Activated naive CD4-positive, alpha-beta T cell treated with anti-CD3 and anti-CD28 coated beads, Interleukin-2, amount 10 ng/mL, durations not matched to agents 7 days and 5 days (primary cell): ENCODE results near the gene TOB1.
A peak's percentile ranks its signal among the peaks of the same experiment; 100 is the strongest.

ENCODE experiments used
- CTCF ChIA-PET: fragments of 350-600 bp; sonication (Branson Sonifier 250); formaldehyde crosslinking; loops from one replicate; lab custom pipeline; 2021; ENCODE audit warnings: antibody characterized with exemption; lab: Charles Lee
- DNase-seq: peaks from one replicate; pipeline ENCODE4 v3.0.0-alpha.2; 2020
- H3K27ac Mint-ChIP-seq: one replicate; pipeline ENCODE4 v1.8.0; 2021; ENCODE audit warnings: mild to moderate bottlenecking, moderate library complexity, mixed read lengths
- H3K27me3 Mint-ChIP-seq: one replicate; pipeline ENCODE4 v1.8.0; 2021; ENCODE audit warnings: mild to moderate bottlenecking, mixed read lengths
- H3K36me3 Mint-ChIP-seq: one replicate; pipeline ENCODE4 v1.8.0; 2021; ENCODE audit warnings: mixed read lengths
- H3K4me1 Mint-ChIP-seq: one replicate; pipeline ENCODE4 v1.8.0; 2021; ENCODE audit warnings: mixed read lengths
- H3K4me3 Mint-ChIP-seq: one replicate; pipeline ENCODE4 v1.8.0; 2021; ENCODE audit warnings: mild to moderate bottlenecking, moderate library complexity, mixed read lengths
- H3K9me3 Mint-ChIP-seq: one replicate; pipeline ENCODE4 v1.8.0; 2021; ENCODE audit warnings: mixed read lengths

Gene TOB1

DNA sequence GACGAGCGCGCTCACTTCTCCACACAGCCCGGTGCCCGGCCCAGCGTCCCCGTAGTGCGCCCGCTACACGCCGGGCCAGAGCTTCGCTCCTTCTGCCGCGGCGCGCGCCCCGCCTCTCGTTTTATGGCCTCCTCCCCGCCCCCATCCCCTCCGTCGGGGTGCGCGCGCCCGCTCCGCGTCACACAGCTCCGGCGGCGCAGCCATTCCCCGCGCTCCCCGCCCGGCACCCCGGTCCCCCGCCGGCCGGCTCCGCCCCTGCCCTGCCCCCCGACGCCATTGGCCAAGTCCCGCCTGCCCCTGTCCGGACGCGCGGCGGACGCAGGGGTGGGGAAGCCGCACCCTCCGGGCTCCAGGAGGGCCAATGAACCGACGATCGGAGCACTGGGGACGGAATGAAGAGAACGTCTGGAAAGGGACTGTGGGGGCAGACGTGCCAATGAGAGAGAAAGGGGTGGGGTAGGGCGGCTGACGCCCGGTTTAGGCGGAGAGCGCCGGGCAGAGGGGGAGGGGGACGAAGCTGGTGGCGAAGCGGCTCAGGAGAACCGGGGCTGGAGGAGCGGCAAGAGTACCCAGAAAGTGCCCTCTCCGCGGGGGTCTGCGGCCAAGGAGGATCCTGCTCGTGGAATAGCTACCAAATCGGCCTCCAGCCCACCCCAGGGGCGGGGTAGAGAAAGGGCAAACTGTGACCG is at the start of gene TOB1:
TOB1 (minus strand) TSS at position 94 of the 689 bp plus-strand sequence. CDS start 2,337 bp downstream, outside the sequence.
- Mint-ChIP-seq H3K36me3 (peaks cover 40% of the 10 kb centered on the region), H3K4me1 (peaks cover 54% of the 10 kb centered on the region), H3K4me3 (peak within 1 kb of the TSS; percentile 95), H3K9me3 (no peaks in the 10 kb centered on the region), H3K27ac (peak within 1 kb of the TSS; percentile 98), H3K27me3 (peaks cover 3% of the 10 kb centered on the region)
- CTCF ChIA-PET, result interaction anchor here (0.6 to 2.6 kb wide), 12 partner anchors 13 to 287 kb away, joined by 3 to 12 read pairs (median 4); partner anchors contain the start of gene NME1
- peak; percentile 97 for DNase-seq

DNA sequence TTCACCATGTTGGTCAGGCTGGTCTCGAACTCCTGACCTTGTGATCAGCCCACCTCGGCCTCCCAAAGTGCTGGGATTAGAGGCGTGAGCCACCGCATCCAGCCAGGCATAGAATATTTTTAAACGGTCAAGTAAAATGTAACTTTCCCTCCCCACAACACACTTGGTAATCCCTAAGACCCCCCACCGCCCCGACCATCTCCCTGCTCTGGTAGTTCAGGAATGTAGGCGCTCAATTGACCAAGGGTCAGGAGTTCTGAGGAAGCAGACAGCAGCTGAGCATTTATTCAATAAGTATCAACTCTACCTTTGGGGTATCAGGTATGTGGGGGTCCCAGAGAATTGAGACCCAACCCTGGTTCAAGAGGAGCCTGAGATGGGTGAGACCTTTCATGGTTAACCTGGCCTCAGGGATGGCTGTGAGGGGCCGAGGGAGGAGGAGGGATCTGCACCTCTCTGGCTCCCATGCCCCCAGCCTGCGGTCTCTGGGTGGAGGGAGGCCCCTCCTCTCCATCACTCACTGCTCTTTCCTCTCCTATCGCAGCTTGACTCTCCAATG is 48.4 kb upstream of the TOB1 start:
- Mint-ChIP-seq H3K9me3 (no peaks in the 10 kb centered on the region), H3K36me3 (peaks cover 2% of the 10 kb centered on the region), H3K4me3 (no peak overlapping the region), H3K4me1 (peaks cover 88% of the 10 kb centered on the region), H3K27me3 (no peaks in the 10 kb centered on the region), H3K27ac (peak overlapping the region; percentile 75)
- CTCF ChIA-PET, result no interaction called here
- no peak for DNase-seq

GRCh38 chr17:50913120-50913519 is 47.0 kb upstream of the TOB1 start:
- DNase-seq, result no peak
- H3K27me3 Mint-ChIP-seq, result no peaks in the 10 kb centered on the region
- peaks cover 89% of the 10 kb centered on the region for H3K4me1 Mint-ChIP-seq
- H3K27ac Mint-ChIP-seq, result peak overlapping the region; percentile 94
- CTCF ChIA-PET, result no interaction called here
- no peak overlapping the region for H3K4me3 Mint-ChIP-seq
- no peaks in the 10 kb centered on the region for H3K9me3 Mint-ChIP-seq
- peaks cover 3% of the 10 kb centered on the region for H3K36me3 Mint-ChIP-seq

DNA sequence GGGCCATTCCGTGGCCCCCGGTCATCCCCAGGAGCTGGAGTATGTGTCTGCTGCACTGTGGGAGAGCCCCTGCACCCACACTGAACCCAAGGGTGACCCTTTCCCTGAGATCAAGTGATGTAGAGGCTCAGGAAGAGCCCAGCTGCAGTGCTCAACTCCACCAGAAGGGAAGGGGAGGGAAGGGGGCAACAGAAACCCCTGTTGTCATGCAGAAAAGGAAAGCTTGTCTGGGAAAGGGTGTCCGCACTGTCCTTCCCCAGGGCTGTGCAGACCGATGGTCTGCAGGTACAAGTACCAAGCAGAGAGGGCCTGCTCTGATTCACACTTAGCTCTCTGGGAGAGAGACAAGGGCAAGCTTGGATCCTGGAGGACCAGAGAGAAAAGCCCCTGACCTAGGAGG is 45.7 kb upstream of the TOB1 start:
- CTCF ChIA-PET, result interaction anchor here (0.7 kb wide), 2 partner anchors 38 to 60 kb away, joined by 3 read pairs; no protein-coding TSS in a partner anchor
- H3K27ac Mint-ChIP-seq, result peak overlapping the region; percentile 96
- H3K27me3 Mint-ChIP-seq, result peaks cover 4% of the 10 kb centered on the region
- peaks cover 3% of the 10 kb centered on the region for H3K36me3 Mint-ChIP-seq
- DNase-seq, result no peak
- H3K4me3 Mint-ChIP-seq, result no peak overlapping the region
- peaks cover 88% of the 10 kb centered on the region for H3K4me1 Mint-ChIP-seq
- no peaks in the 10 kb centered on the region for H3K9me3 Mint-ChIP-seq

DNA sequence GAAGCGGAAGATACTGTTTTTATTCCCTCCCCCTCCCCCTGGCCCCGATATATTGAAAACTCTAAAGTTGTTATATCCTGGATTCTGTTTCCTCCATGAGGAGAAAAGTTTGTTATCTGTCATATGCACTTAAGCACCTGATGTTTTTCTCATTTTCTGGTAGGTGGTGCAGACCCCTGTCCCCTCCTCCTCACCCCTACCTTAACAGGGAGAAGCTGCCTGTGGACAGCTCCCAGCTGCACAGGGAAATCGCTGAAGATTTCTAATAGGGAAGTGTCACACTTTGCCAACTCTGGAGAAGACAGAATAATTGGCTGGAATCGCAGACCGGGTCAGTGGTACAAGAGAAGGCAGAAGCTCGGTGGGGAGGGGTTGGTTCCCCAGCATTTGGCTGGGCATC is 45.3 kb upstream of the TOB1 start:
- Mint-ChIP-seq H3K4me1 (peaks cover 86% of the 10 kb centered on the region), H3K27ac (peak overlapping the region; percentile 96), H3K4me3 (no peak overlapping the region), H3K9me3 (no peaks in the 10 kb centered on the region), H3K36me3 (peaks cover 3% of the 10 kb centered on the region), H3K27me3 (peaks cover 4% of the 10 kb centered on the region)
- CTCF ChIA-PET, result interaction anchor here (0.7 kb wide), 1 partner anchor 38 kb away, joined by 3 read pairs; no protein-coding TSS in a partner anchor
- DNase-seq, result no peak

DNA sequence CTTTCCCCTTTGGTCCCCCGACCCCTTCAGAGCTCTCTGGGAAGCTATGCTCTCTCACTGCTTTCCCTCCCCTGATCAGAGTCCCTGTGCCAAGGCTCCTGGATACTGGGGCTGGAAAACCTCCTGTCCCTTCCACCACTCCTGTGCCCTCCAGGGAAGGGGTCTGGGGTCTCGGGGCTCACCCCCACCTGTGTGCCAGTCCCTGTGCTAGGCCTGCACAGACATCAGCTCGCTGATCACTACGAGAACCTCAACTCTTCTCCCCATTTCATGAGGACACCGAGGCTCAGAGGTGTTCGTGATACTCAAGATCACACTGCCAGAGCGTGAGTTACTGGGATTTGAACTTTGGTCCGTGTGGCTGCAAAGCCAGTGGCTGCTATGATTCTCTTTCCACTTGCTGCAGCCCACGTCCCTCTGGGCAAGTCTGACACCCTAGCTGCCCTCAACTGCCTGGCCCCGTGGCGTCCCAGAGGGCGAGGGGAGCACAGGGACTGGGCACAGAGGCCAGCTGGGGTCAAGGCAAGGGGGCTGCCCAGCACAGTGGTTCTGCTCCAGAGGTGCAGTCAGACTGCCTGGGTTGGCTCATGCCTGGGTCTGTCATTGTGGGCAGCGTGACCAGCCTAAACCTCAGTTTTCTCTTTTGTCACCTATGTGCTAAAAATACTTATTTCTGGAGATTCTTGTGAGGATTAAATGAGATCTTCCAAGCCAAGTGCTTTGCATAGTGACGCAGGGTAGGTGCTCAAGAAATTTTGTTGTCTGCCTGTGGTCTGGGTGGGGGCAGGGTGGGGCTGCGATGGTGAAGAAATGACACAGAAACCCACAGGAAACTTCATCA is 43.8 kb upstream of the TOB1 start:
- peaks cover 77% of the 10 kb centered on the region for H3K4me1 Mint-ChIP-seq
- peak overlapping the region; percentile 96 for H3K27ac Mint-ChIP-seq
- H3K27me3 Mint-ChIP-seq, result peaks cover 4% of the 10 kb centered on the region
- CTCF ChIA-PET, result interaction anchor here (0.9 to 1.7 kb wide), 4 partner anchors 9 to 38 kb away, joined by 3 to 5 read pairs (median 4); no protein-coding TSS in a partner anchor
- no peaks in the 10 kb centered on the region for H3K9me3 Mint-ChIP-seq
- DNase-seq, result peak; percentile 87
- H3K36me3 Mint-ChIP-seq, result peaks cover 3% of the 10 kb centered on the region
- no peak overlapping the region for H3K4me3 Mint-ChIP-seq

DNA sequence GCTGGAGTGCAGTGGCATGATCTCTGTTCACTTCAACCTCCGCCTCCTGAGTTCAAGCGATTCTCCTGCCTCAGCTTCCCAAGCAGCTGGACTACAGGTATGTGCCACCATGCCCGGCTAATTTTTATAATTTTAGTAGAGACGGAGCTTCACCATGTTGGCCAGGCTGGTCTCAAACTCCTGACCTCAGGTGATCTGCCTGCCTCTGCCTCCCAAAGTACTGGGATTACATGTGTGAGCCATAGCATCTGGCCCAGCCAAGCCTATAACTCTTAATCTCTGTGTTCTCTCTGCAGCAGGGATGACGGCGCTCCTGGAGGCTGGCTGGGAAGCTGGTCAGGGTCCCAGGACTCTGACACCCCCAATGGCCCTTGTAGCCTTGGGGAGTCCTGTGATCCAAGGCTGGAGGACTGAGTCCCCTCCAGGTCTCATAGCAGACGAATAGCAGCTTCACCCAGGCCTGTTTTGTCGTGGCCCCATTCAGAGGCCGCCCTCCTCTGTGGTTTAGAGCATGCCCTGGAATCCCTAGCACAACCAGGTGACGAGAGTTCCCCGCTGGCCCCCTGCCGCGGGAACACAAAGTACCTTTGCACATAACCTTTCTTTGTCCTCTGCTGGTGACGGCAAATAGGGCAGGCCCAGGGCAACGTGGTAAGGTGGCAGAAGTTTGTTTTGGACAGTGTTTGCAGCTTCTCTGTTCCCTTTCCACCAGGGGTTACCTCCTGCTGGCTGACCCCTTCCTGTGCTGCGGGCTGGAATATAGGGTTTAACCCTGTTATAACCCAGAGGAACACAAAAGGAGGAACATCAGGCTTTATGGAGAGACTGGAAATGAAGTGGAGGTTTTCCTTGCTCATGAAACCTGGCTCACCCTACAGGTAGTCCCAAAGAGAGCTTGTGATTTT is 43.0 kb upstream of the TOB1 start:
- peaks cover 3% of the 10 kb centered on the region for H3K36me3 Mint-ChIP-seq
- DNase-seq, result peak; percentile 56
- H3K27ac Mint-ChIP-seq, result peak overlapping the region; percentile 96
- peaks cover 71% of the 10 kb centered on the region for H3K4me1 Mint-ChIP-seq
- H3K4me3 Mint-ChIP-seq, result no peak overlapping the region
- H3K9me3 Mint-ChIP-seq, result no peaks in the 10 kb centered on the region
- peaks cover 4% of the 10 kb centered on the region for H3K27me3 Mint-ChIP-seq
- CTCF ChIA-PET, result interaction anchor here (0.9 to 1.7 kb wide), 4 partner anchors 9 to 37 kb away, joined by 3 to 5 read pairs (median 4); no protein-coding TSS in a partner anchor

DNA sequence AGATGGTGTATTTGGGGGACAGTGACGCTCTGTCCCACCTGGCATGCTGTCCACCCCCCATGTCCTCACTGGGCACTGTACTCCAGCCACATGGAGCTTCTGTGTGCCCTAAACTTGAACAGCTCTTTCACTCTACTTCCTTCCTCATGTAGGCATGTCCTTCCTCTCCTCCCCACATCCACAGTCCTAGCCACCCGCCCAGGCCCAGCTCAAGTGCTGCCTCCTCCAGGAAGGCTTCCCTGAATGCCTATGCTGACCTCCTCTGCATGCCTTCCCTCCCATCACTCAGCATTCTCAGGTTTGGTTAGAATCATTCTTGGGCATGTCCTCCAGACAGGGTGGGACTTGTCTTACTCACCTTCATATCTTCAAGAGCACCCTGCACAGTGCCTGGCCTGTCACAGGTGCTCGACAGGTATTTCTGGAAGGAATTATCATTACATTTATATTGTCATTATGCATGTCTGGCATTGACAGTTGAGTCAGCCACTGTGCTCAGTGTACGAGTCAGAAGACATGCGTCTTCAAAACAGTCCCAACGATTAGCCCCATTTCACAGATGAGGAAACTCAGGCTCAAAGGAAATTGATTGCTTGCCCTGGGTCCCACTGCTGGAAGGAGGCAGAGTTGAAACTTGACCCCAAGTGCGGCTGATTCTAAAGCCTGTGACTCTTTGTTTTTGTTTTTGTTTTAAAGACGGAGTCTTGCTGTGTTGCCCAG is 42.1 kb upstream of the TOB1 start:
- Mint-ChIP-seq H3K27me3 (peaks cover 4% of the 10 kb centered on the region), H3K27ac (peak overlapping the region; percentile 22), H3K36me3 (peaks cover 1% of the 10 kb centered on the region), H3K4me3 (no peak overlapping the region), H3K4me1 (peaks cover 71% of the 10 kb centered on the region), H3K9me3 (no peaks in the 10 kb centered on the region)
- CTCF ChIA-PET, result interaction anchor here (1.0 to 1.6 kb wide), 2 partner anchors 24 to 45 kb away, joined by 3 read pairs; no protein-coding TSS in a partner anchor
- DNase-seq, result no peak

DNA sequence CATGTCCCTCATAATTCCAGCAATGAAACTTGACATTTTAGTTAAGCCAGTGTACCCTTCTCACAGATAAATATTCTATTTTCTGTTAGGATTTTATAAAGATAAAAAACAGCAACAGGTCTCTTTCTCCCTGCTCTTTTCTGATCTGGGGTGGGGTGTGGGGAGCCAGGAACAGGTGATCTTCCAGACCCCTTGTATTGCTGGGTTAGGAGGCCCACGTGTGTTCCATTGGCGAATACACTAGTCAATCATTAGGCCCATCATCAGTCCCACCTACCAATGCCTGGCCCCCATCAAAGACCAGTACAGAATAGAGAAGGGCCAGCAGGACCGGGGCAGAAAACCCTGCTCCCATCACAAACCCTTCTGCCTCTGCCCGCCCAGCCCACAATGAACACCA is 40.3 kb upstream of the TOB1 start:
- Mint-ChIP-seq H3K9me3 (no peaks in the 10 kb centered on the region), H3K4me1 (peaks cover 73% of the 10 kb centered on the region), H3K27me3 (peaks cover 4% of the 10 kb centered on the region), H3K36me3 (peaks cover 1% of the 10 kb centered on the region), H3K27ac (no peak overlapping the region), H3K4me3 (no peak overlapping the region)
- CTCF ChIA-PET, result interaction anchor here (1.2 kb wide), 1 partner anchor 42 kb away, joined by 3 read pairs; no protein-coding TSS in a partner anchor
- no peak for DNase-seq

- no peaks in the 10 kb centered on the region for H3K9me3 Mint-ChIP-seq
- H3K4me1 Mint-ChIP-seq, result peaks cover 67% of the 10 kb centered on the region
- CTCF ChIA-PET, result interaction anchor here (1.2 kb wide), 1 partner anchor 248 kb away, joined by 4 read pairs; the partner anchor contains the start of gene NME1
- H3K27ac Mint-ChIP-seq, result no peak overlapping the region
- no peak for DNase-seq
- peaks cover 1% of the 10 kb centered on the region for H3K36me3 Mint-ChIP-seq
- peaks cover 5% of the 10 kb centered on the region for H3K27me3 Mint-ChIP-seq
- H3K4me3 Mint-ChIP-seq, result no peak overlapping the region
Measured at GRCh38 chr17:50905460-50905803, 39.3 kb upstream of the TOB1 start.

GRCh38 chr17:50904518-50905459 is 38.6 kb upstream of the TOB1 start:
- DNase-seq, result no peak
- CTCF ChIA-PET, result interaction anchor here (1.2 kb wide), 1 partner anchor 249 kb away, joined by 4 read pairs; the partner anchor contains the start of gene NME1
- Mint-ChIP-seq H3K9me3 (no peaks in the 10 kb centered on the region), H3K27me3 (peaks cover 7% of the 10 kb centered on the region), H3K4me1 (peaks cover 67% of the 10 kb centered on the region), H3K36me3 (peaks cover 1% of the 10 kb centered on the region), H3K4me3 (no peak overlapping the region), H3K27ac (no peak overlapping the region)
